Mesodermal cell (in vitro differentiated cells): ENCODE data around the gene ZNF227.
"Not testable (repeated sequence)": the region's sequence is repeated elsewhere in the genome, so short reads cannot be mapped to it uniquely, and the experiment has no call there.

Experiments
- H3K27ac ChIP-seq: 2 replicates; pipeline ENCODE4 v1.7.0; 2013; ENCODE audit warnings: mild to moderate bottlenecking, low read depth, low read length, moderate library complexity; ENCODE audit not compliant: severe bottlenecking
- H3K36me3 ChIP-seq: 2 replicates; pipeline ENCODE4 v1.7.1; 2013; ENCODE audit warnings: mild to moderate bottlenecking, low read length, moderate library complexity; ENCODE audit not compliant: control insufficient read depth, insufficient read depth
- H3K4me1 ChIP-seq: one replicate; pipeline ENCODE4 v1.7.1; 2013; ENCODE audit warnings: mild to moderate bottlenecking, low read length; ENCODE audit not compliant: insufficient read depth, control insufficient read depth, poor library complexity, severe bottlenecking
- H3K4me3 ChIP-seq: 2 replicates; pipeline ENCODE4 v1.7.0; 2013; ENCODE audit warnings: low read length, control low read depth, mild to moderate bottlenecking; ENCODE audit not compliant: insufficient read depth, poor library complexity, severe bottlenecking; ENCODE audit errors: extremely low read depth
- H3K9me3 ChIP-seq: 2 replicates; pipeline ENCODE4 v1.7.1; 2013; ENCODE audit warnings: mild to moderate bottlenecking, low read length, moderate library complexity; ENCODE audit not compliant: control insufficient read depth
- WGBS, 2 experiments: methylation state at CpG; one replicate each; pipeline ENCODE4 v1.1.5; 2013; ENCODE audit warnings: missing lambda C conversion rate in 2 of 2; ENCODE audit not compliant: insufficient coverage in 2 of 2; 5-methylcytosine and 5-hydroxymethylcytosine counted together

ZNF227 gene

DNA sequence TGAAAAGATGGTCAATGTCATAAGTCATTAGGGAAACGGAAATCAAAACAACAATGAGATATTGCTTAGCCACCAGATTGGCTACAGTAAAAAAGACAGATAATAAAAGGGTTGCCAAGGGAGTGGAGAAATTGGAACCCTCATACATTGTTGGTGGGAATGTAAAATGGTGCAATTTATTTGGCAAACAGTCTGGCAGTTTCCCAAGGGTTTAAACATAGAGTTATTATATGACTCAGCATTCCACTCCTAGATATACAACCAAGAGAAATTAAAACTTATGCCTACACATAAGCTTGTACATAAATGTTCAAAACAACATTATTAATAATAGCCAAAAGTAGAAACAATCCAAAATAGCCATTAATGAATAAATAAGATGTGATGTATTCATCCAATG is 9.9 kb upstream of the ZNF227 start:
- Histone ChIP-seq H3K4me1 (no peaks in the 10 kb centered on the region), H3K9me3 (peaks cover 13% of the 10 kb centered on the region), H3K27ac (no peak overlapping the region), H3K36me3 (no peaks in the 10 kb centered on the region), H3K4me3 (no peak overlapping the region)
- no CpG with 5 or more reads among the region's 1 CpG for WGBS, 2 experiments

DNA sequence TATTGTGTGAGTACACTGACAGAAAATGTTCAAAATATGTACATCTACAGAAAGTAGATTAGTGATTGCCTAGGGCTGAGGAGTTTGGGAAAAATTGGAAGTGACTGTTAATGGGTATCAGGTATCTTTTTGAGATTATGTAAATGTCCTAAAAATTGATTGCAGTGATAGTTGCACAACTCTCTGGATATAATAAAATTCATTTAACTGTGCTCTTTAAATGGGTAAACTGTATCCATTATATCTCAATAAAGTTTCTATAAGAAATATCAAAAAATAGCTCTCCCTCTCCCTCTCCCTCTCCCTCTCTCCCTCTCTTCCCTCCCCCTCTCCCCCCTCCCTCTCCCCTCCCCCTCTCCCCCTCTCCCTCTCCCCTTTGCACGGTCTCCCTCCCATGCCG is 9.4 kb upstream of the ZNF227 start:
- WGBS, 2 experiments: no CpG with 5 or more reads among the region's 2 CpGs
- H3K27ac ChIP-seq: no peak overlapping the region

DNA sequence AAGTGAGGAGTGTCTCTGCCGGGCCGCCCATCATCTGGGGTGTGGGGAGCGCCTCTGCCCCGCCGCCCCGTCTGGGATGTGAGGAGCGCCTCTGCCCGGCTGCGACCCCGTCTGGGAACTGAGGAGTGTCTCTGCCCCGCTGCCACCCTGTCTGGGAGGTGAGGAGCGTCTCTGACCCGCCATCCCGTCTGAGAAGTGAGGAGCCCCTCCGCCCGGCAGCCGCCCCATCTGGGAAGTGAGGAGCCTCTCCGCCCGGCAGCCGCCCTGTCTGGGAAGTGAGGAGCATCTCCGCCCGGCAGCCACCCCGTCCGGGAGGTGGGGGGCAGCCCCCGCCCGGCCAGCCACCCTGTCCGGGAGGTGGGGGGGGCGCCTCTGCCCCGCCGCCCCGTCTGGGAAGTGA is 8.5 kb upstream of the ZNF227 start:
- not testable (repeated sequence) for H3K36me3 ChIP-seq, H3K4me3 ChIP-seq, H3K27ac ChIP-seq, H3K4me1 ChIP-seq
- peaks cover 13% of the 10 kb centered on the region for H3K9me3 ChIP-seq
- 97 to 99% methylated on average over 14 of the region's 31 CpGs for WGBS, 2 experiments

More for the DNA sequence above, 9.4 kb upstream of the ZNF227 start:
- Histone ChIP-seq H3K4me1 (no peaks in the 10 kb centered on the region), H3K4me3 (no peak overlapping the region), H3K9me3 (peaks cover 13% of the 10 kb centered on the region), H3K36me3 (no peaks in the 10 kb centered on the region)

DNA sequence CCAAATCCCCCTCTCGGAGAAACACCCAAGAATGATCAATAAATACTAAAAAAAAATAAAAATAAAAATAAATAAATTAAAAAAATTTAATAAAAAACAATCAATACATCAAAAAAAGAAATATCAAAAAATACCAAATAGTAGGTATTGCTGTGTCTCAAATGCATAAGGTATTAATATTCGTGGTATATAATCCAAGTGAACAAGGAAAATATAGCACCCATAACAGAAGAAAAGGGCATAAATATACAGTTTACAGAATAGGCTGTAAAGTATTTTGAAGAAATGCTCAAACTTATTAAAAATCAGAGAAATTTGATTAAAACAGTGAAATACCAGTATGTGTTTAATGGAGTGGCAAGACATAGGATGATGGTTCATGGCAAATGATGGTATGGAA is 7.6 kb upstream of the ZNF227 start:
- Histone ChIP-seq H3K27ac (no peak overlapping the region), H3K36me3 (no peaks in the 10 kb centered on the region), H3K4me3 (no peak overlapping the region), H3K9me3 (peaks cover 13% of the 10 kb centered on the region), H3K4me1 (no peaks in the 10 kb centered on the region)
- no CpG with 5 or more reads among the region's 2 CpGs for WGBS, 2 experiments

DNA sequence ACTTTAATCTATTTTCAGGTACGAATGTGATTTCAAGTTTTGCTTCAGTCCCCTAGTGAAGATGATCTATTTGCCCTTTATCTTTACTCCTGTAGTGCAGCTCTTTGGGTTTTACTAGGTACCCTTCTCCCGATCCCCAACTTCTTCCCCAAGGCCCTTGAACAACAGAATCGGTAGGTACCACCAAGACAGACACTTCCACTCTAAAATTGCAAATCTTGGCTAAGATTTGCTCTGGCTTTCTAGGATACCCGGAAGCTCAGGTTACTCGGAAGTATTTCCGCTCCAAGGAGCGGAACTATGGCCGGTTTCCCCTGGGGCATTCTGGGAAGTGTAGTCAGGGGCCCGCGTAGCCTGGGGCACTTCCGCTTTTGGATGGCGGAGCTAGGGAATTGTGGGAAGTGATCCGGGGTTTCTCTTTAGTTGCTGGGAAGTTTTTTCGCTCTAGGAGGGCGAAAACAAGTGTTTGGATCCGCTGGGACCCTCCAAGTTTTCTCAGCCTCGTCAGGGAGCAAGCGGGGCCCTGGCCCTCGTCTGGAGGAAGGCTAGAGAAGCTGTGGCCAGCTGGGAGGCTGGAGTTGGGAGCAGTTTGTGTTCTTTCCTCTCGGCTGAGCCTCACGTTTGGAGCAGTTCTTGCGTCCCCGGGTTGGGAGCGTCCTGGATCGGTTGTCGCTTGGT is 5.1 kb upstream of the ZNF227 start:
- WGBS, 2 experiments: 3 to 11% methylated on average over 16 to 17 of the region's 26 CpGs
- Histone ChIP-seq H3K4me3 (peak overlapping the region; percentile 58), H3K36me3 (no peaks in the 10 kb centered on the region), H3K27ac (peak overlapping the region; percentile 63), H3K4me1 (no peaks in the 10 kb centered on the region), H3K9me3 (peaks cover 13% of the 10 kb centered on the region)

DNA sequence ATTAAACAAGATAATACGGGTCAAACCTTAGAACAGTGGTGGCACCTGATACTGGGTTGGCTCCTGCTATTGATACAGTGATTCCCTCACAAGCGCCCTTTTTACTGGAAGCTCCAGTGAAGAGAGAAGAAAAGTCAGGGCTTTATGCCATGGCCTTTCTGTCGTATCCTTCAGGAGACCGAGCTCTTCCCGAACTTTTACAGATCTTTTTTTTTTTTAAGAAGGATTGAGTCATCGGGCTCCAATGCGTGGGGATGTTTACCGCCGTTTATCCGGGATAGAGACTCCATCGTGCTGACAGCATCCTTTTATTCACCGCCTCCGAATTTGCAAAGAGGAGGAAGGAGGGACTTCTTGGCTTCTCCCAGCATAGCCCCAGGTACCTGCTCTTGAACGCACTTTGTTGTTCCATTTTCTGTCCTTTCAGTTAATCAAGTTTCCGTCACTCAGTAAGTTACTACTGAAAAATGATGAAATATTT is 574 bp downstream of the ZNF227 start:
- peaks cover 29% of the 10 kb centered on the region for H3K36me3 ChIP-seq
- 0% methylated on average over 6 to 13 of the region's 15 CpGs for WGBS, 2 experiments

DNA sequence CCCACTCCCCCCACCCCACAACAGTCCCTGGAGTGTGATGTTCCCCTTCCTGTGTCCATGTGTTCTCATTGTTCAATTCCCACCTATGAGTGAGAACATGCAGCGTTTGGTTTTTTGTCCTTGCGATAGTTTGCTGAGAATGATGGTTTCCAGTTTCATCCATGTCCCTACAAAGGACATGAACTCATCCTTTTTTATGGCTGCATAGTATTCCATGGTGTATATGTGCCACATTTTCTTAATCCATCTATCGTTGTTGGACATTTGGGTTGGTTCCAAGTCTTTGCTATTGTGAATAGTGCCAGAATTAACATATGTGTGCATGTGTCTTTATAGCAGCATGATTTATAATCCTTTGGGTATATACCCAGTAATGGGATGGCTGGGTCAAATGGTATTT is 7.6 kb downstream of the ZNF227 start:
- WGBS, 2 experiments: 100% methylated on average over 1 of the region's 3 CpGs; no CpG with 5 or more reads in 1 of the 2 experiments
- H3K4me3 ChIP-seq, H3K9me3 ChIP-seq, H3K4me1 ChIP-seq, H3K27ac ChIP-seq: not testable (repeated sequence)
- H3K36me3 ChIP-seq: peaks cover 38% of the 10 kb centered on the region

More for the DNA sequence above, 574 bp downstream of the ZNF227 start:
- Histone ChIP-seq H3K4me1 (peaks cover 3% of the 10 kb centered on the region), H3K27ac (peak overlapping the region; percentile 74), H3K9me3 (no peaks in the 10 kb centered on the region), H3K4me3 (peak overlapping the region; percentile 84)

DNA sequence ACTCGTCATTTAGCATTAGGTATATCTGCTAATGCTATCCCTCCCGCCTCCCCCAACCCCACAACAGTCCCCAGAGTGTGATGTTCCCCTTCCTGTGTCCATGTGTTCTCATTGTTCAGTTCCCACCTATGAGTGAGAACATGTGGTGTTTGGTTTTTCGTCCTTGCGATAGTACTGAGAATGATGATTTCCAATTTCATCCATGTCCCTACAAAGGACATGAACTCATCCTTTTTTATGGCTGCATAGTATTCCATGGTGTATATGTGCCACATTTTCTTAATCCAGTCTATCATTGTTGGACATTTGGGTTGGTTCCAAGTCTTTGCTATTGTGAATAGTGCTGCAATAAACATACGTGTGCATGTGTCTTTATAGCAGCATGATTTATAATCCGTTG is 8.4 kb downstream of the ZNF227 start:
- not testable (repeated sequence) for H3K4me3 ChIP-seq, H3K27ac ChIP-seq, H3K4me1 ChIP-seq, H3K9me3 ChIP-seq
- H3K36me3 ChIP-seq: peaks cover 31% of the 10 kb centered on the region
- 93% methylated on average over 2 of the region's 6 CpGs; no CpG with 5 or more reads in 1 of the 2 experiments for WGBS, 2 experiments

DNA sequence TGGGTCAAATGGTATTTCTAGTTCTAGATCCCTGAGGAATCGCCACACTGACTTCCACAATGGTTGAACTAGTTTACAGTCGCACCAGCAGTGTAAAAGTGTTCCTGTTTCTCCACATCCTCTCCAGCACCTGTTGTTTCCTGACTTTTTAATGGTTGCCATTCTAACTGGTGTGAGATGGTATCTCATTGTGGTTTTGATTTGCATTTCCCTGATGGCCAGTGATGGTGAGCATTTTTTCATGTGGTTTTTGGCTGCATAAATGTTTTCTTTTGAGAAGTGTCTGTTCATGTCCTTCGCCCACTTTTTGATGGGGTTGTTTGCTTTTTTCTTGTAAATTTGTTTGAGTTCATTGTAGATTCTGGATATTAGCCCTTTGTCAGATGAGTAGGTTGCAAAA is 9.0 kb downstream of the ZNF227 start:
- no CpG with 5 or more reads among the region's 3 CpGs for WGBS, 2 experiments
- H3K36me3 ChIP-seq: peaks cover 31% of the 10 kb centered on the region
- H3K4me1 ChIP-seq, H3K4me3 ChIP-seq, H3K27ac ChIP-seq, H3K9me3 ChIP-seq: not testable (repeated sequence)

DNA sequence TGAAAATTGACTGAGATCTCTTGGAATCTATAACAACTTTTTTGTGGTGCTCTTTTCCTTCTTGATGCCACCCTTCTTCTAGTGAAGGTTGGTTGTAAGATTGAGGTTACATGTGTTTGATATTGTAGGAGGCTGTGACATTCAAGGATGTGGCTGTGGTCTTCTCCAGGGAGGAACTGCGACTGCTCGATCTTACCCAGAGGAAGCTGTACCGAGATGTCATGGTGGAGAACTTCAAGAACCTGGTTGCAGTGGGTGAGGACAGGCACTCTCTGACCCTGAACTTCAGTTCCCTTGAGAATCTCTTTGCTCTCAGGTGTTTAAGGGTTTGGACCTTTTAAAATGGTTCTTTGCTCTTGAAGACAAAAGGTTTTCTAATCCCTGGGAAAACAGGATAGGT is 16.0 kb downstream of the ZNF227 start:
- H3K4me1 ChIP-seq: no peaks in the 10 kb centered on the region
- WGBS, 2 experiments: 96 to 100% methylated on average over 3 of the region's 3 CpGs
- H3K27ac ChIP-seq: no peak overlapping the region
- H3K36me3 ChIP-seq: peaks cover 61% of the 10 kb centered on the region
- H3K4me3 ChIP-seq: no peak overlapping the region
- H3K9me3 ChIP-seq: peaks cover 3% of the 10 kb centered on the region

DNA sequence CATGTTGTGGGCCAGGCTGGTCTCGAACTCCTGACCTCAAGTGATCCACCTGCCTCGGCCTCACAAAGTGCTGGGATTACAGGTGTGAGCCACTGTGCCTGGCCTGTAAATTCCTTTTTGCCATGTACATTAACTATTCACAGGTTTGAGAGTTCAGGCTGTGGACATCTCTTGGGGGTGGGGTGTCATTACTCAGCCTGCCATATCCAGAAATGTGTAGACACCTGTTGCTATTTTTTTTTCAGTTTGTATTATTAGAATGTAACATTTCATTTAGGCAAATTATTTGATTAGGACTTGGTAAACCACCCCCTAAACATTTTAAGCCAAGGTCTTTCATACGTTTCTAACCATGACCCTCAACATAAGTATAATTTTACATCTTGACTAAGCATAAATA is 20.5 kb downstream of the ZNF227 start:
- Histone ChIP-seq H3K4me3 (no peak overlapping the region), H3K4me1 (no peaks in the 10 kb centered on the region), H3K36me3 (peaks cover 87% of the 10 kb centered on the region), H3K9me3 (no peaks in the 10 kb centered on the region), H3K27ac (no peak overlapping the region)
- 87 to 100% methylated on average over 2 of the region's 3 CpGs for WGBS, 2 experiments
